SK-N-SH treated with all-trans-retinoic acid at 6 μM for 48 hours (cell line): ENCODE measurements around the gene STK32A.

Experiments used
- ATAC-seq: fragments of 200-7000 bp; cut with Tn5 transposase; 3 replicates; pipeline ENCODE4 v1.9.1; 2020; ENCODE audit warnings: mild to moderate bottlenecking, moderate library complexity
- BACH2 ChIP-seq: fragments of 250-450 bp; sonication (Bioruptor Pico); IDR thresholded peaks from 2 replicates; pipeline ENCODE4 v1.9.0; 2021; ENCODE audit warnings: mild to moderate bottlenecking, borderline replicate concordance
- CSDC2 ChIP-seq: fragments of 250-450 bp; sonication (Bioruptor Pico); IDR thresholded peaks from 2 replicates; pipeline ENCODE4 v1.5.0; 2020; ENCODE audit warnings: mild to moderate bottlenecking, moderate library complexity
- ESRRG ChIP-seq: fragments of 250-450 bp; sonication (Bioruptor Pico); IDR thresholded peaks from 2 replicates; pipeline ENCODE4 v1.6.1; 2021; ENCODE audit warnings: mild to moderate bottlenecking
- OSR1 ChIP-seq: fragments of 250-450 bp; sonication (Bioruptor Pico); IDR thresholded peaks from 2 replicates; pipeline ENCODE4 v1.8.0; 2022; ENCODE audit warnings: moderate library complexity, mild to moderate bottlenecking, inconsistent platforms
- RARB ChIP-seq: fragments of 250-450 bp; sonication (Bioruptor Pico); IDR thresholded peaks from 2 replicates; pipeline ENCODE4 v1.8.0; 2021; ENCODE audit warnings: mild to moderate bottlenecking, moderate library complexity
- TCF4 ChIP-seq: fragments of 250-450 bp; sonication (Bioruptor Pico); IDR thresholded peaks from 2 replicates; pipeline ENCODE4 v1.8.0; 2021; ENCODE audit warnings: mild to moderate bottlenecking, moderate library complexity, borderline replicate concordance
- TOX ChIP-seq: fragments of 250-450 bp; sonication (Bioruptor Pico); IDR thresholded peaks from 2 replicates; pipeline ENCODE4 v1.8.0; 2021; ENCODE audit warnings: mild to moderate bottlenecking, moderate library complexity, borderline replicate concordance
- ZC3H10 ChIP-seq: fragments of 250-450 bp; sonication (Bioruptor Pico); IDR thresholded peaks from 2 replicates; pipeline ENCODE4 v1.5.1; 2021; ENCODE audit warnings: mild to moderate bottlenecking, moderate library complexity
- ZFP30 ChIP-seq: fragments of 450-650 bp; formaldehyde crosslinking; IDR thresholded peaks from 2 replicates; pipeline ENCODE4 v1.5.0; 2022; ENCODE audit warnings: mild to moderate bottlenecking, moderate library complexity
- ZNF565 ChIP-seq: fragments of 450-650 bp; formaldehyde crosslinking; conservative IDR thresholded peaks from 2 replicates; pipeline ENCODE4 v1.5.0; 2020; ENCODE audit warnings: low read depth, mild to moderate bottlenecking, moderate library complexity
- ZNF70 ChIP-seq: fragments of 450-650 bp; formaldehyde crosslinking; IDR thresholded peaks from 2 replicates; pipeline ENCODE4 v1.5.0; 2020; ENCODE audit warnings: mild to moderate bottlenecking, moderate library complexity
- ZNF8 ChIP-seq: fragments of 450-650 bp; formaldehyde crosslinking; IDR thresholded peaks from 2 replicates; pipeline ENCODE4 v1.5.0; 2020; ENCODE audit warnings: mild to moderate bottlenecking, moderate library complexity
- TF ChIP-seq, protein P1 (sequence below): fragments of 250-450 bp; sonication (Bioruptor Pico); IDR thresholded peaks from 2 replicates; pipeline ENCODE4 v1.5.0; 2020; ENCODE audit warnings: mild to moderate bottlenecking, moderate library complexity
- TF ChIP-seq, protein P2 (sequence below): fragments of 250-450 bp; sonication (Bioruptor Pico); IDR thresholded peaks from 2 replicates; pipeline ENCODE4 v1.8.0; 2021; ENCODE audit warnings: low read depth, mild to moderate bottlenecking, moderate library complexity, borderline replicate concordance
- TF ChIP-seq, protein P3 (sequence below): fragments of 250-450 bp; sonication (Bioruptor Pico); IDR thresholded peaks from 2 replicates; pipeline ENCODE4 v1.8.0; 2020; ENCODE audit warnings: mild to moderate bottlenecking, moderate library complexity, borderline replicate concordance
- TF ChIP-seq, protein P4 (sequence below): fragments of 250-450 bp; sonication (Bioruptor Pico); IDR thresholded peaks from 2 replicates; pipeline ENCODE4 v1.5.1; 2021; ENCODE audit warnings: mild to moderate bottlenecking, moderate library complexity
- TF ChIP-seq, protein P5 (sequence below): fragments of 250-450 bp; sonication (Bioruptor Pico); IDR thresholded peaks from 2 replicates; pipeline ENCODE4 v1.5.1; 2020; ENCODE audit warnings: low read depth, mild to moderate bottlenecking, moderate library complexity

STK32A gene

DNA sequence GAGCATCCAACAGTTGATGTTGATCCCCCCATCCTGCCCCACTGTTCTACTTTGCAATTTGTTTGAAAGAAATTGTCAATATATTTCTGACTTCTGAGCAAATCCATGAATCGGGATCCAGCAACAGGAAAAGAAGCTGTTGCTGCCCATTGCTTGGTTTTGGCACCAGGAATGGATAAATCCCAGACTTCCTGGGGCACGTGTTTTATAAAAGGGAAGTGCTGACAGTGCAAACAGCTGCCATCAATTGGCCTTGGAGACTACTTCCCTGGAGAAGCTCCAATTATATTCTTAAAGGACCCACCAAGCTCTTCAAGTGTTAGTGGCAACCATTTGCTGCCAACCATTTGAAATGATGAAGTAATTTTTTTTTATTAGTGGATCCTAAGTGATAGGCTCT, 13.7 kb downstream of the STK32A start:
- no peak for ATAC-seq
- TF ChIP-seq, protein P1, sequence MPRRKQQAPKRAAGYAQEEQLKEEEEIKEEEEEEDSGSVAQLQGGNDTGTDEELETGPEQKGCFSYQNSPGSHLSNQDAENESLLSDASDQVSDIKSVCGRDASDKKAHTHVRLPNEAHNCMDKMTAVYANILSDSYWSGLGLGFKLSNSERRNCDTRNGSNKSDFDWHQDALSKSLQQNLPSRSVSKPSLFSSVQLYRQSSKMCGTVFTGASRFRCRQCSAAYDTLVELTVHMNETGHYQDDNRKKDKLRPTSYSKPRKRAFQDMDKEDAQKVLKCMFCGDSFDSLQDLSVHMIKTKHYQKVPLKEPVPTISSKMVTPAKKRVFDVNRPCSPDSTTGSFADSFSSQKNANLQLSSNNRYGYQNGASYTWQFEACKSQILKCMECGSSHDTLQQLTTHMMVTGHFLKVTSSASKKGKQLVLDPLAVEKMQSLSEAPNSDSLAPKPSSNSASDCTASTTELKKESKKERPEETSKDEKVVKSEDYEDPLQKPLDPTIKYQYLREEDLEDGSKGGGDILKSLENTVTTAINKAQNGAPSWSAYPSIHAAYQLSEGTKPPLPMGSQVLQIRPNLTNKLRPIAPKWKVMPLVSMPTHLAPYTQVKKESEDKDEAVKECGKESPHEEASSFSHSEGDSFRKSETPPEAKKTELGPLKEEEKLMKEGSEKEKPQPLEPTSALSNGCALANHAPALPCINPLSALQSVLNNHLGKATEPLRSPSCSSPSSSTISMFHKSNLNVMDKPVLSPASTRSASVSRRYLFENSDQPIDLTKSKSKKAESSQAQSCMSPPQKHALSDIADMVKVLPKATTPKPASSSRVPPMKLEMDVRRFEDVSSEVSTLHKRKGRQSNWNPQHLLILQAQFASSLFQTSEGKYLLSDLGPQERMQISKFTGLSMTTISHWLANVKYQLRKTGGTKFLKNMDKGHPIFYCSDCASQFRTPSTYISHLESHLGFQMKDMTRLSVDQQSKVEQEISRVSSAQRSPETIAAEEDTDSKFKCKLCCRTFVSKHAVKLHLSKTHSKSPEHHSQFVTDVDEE (CRISPR knock-in tag), result no peak
- TF ChIP-seq, protein P2, sequence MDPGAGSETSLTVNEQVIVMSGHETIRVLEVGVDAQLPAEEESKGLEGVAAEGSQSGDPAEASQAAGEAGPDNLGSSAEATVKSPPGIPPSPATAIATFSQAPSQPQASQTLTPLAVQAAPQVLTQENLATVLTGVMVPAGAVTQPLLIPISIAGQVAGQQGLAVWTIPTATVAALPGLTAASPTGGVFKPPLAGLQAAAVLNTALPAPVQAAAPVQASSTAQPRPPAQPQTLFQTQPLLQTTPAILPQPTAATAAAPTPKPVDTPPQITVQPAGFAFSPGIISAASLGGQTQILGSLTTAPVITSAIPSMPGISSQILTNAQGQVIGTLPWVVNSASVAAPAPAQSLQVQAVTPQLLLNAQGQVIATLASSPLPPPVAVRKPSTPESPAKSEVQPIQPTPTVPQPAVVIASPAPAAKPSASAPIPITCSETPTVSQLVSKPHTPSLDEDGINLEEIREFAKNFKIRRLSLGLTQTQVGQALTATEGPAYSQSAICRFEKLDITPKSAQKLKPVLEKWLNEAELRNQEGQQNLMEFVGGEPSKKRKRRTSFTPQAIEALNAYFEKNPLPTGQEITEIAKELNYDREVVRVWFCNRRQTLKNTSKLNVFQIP, result no peak
- TF ChIP-seq, protein P3, sequence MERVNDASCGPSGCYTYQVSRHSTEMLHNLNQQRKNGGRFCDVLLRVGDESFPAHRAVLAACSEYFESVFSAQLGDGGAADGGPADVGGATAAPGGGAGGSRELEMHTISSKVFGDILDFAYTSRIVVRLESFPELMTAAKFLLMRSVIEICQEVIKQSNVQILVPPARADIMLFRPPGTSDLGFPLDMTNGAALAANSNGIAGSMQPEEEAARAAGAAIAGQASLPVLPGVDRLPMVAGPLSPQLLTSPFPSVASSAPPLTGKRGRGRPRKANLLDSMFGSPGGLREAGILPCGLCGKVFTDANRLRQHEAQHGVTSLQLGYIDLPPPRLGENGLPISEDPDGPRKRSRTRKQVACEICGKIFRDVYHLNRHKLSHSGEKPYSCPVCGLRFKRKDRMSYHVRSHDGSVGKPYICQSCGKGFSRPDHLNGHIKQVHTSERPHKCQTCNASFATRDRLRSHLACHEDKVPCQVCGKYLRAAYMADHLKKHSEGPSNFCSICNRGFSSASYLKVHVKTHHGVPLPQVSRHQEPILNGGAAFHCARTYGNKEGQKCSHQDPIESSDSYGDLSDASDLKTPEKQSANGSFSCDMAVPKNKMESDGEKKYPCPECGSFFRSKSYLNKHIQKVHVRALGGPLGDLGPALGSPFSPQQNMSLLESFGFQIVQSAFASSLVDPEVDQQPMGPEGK (CRISPR knock-in tag), result no peak
- no peak for TF ChIP-seq ZNF70 (CRISPR knock-in tag)
- TF ChIP-seq TOX (CRISPR knock-in tag), result no peak
- TF ChIP-seq ZC3H10, result no peak
- TF ChIP-seq TCF4 (CRISPR knock-in tag), result no peak
- no peak for TF ChIP-seq OSR1

DNA sequence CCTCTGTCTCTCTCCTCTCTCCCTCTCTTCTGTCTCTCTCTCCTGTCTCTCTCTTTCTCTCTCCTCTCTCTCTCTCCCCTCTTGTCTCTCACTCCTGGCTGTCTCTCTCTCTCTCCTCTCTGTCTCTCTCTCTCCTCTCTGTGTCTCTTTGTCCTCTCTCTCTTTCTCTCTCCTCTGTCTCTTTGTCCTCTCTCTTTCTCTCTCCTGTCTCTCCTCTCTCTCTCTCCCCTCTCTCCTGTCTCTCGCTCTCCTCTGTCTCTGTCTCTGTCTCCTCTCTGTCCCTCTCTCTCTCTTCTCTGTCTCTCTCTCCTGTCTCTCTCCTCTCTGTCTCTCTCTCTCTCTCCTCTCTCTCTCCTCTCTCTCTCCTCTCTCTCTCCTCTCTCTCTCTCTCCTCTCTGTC, 25.0 kb downstream of the STK32A start:
- ATAC-seq, result no peak
- TF ChIP-seq ZFP30 (no peak), RARB (CRISPR knock-in tag) (no peak), ZNF565 (CRISPR knock-in tag) (no peak), ZNF8 (no peak), TOX (CRISPR knock-in tag) (no peak), CSDC2 (CRISPR knock-in tag) (no peak), ZC3H10 (no peak), ESRRG (CRISPR knock-in tag) (no peak), ZNF70 (CRISPR knock-in tag) (no peak), BACH2 (CRISPR knock-in tag) (no peak)
- TF ChIP-seq, protein P4, sequence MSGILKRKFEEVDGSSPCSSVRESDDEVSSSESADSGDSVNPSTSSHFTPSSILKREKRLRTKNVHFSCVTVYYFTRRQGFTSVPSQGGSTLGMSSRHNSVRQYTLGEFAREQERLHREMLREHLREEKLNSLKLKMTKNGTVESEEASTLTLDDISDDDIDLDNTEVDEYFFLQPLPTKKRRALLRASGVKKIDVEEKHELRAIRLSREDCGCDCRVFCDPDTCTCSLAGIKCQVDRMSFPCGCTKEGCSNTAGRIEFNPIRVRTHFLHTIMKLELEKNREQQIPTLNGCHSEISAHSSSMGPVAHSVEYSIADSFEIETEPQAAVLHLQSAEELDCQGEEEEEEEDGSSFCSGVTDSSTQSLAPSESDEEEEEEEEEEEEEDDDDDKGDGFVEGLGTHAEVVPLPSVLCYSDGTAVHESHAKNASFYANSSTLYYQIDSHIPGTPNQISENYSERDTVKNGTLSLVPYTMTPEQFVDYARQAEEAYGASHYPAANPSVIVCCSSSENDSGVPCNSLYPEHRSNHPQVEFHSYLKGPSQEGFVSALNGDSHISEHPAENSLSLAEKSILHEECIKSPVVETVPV (CRISPR knock-in tag), result no peak
- TF ChIP-seq, protein P1 (CRISPR knock-in tag), result no peak
- TF ChIP-seq, protein P5, sequence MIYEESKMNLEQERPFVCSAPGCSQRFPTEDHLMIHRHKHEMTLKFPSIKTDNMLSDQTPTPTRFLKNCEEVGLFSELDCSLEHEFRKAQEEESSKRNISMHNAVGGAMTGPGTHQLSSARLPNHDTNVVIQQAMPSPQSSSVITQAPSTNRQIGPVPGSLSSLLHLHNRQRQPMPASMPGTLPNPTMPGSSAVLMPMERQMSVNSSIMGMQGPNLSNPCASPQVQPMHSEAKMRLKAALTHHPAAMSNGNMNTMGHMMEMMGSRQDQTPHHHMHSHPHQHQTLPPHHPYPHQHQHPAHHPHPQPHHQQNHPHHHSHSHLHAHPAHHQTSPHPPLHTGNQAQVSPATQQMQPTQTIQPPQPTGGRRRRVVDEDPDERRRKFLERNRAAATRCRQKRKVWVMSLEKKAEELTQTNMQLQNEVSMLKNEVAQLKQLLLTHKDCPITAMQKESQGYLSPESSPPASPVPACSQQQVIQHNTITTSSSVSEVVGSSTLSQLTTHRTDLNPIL (CRISPR knock-in tag), result no peak
- TF ChIP-seq, protein P3 (CRISPR knock-in tag), result no peak
- TF ChIP-seq, all 23 proteins: peak for 0
